ENCODE data around the gene HPSE2. TPM values are rescaled to one million over a fixed set of nuclear protein-coding genes. Genes with fewer than 3 reads are reported as not detected.

Gene HPSE2
- polyA plus RNA-seq, 1 of the 3 experiments (the other 2 are of a cell fraction), result not detected

- Histone ChIP-seq H3K9me2 (no peaks in the 10 kb centered on the region), H4K20me1 (ENCODE audit: insufficient read depth) (no peaks in the 10 kb centered on the region), H3K4me2 (no peak overlapping the region), H3K4me3 (ENCODE audit: low read depth in 2 of 2, low read length in 1 of 2) (no peak overlapping the region), H3K9me3 (no peaks in the 10 kb centered on the region), H3K36me3 (replicated peaks in 1 of 2; ENCODE audit: control insufficient read depth in 1 of 2, insufficient read depth in 2 of 2, low read length in 1 of 2) (no peaks in the 10 kb centered on the region), H3K9ac (no peak overlapping the region), H3K27me3 (ENCODE audit: insufficient read depth) (no peaks in the 10 kb centered on the region), H2AFZ (ENCODE audit: low read depth) (no peak overlapping the region), H3F3A (replicated peaks; ENCODE audit: insufficient read depth) (no peaks in the 10 kb centered on the region), H3K4me1 (ENCODE audit: control insufficient read depth in 1 of 2, insufficient read depth in 2 of 2, low read depth in 1 of 2, low read length in 1 of 2) (no peaks in the 10 kb centered on the region), H3K27ac (ENCODE audit: low read depth in 2 of 2, low read length in 1 of 2) (no peak overlapping the region), H3K79me2 (ENCODE audit: insufficient read depth) (no peaks in the 10 kb centered on the region)
- CTCF ChIA-PET, result no interaction called here
- no peak for DNase-seq
- no peak for TF ChIP-seq ELF1 (IDR thresholded peaks at IDR 0.05)
- TF ChIP-seq, protein P1, sequence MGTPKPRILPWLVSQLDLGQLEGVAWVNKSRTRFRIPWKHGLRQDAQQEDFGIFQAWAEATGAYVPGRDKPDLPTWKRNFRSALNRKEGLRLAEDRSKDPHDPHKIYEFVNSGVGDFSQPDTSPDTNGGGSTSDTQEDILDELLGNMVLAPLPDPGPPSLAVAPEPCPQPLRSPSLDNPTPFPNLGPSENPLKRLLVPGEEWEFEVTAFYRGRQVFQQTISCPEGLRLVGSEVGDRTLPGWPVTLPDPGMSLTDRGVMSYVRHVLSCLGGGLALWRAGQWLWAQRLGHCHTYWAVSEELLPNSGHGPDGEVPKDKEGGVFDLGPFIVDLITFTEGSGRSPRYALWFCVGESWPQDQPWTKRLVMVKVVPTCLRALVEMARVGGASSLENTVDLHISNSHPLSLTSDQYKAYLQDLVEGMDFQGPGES (IDR thresholded peaks at IDR 0.05; ENCODE audit: low read depth, low read length), result no peak
- TF ChIP-seq FOXJ3 (CRISPR knock-in tag; IDR thresholded peaks at IDR 0.05), result no peak
- no peak for TF ChIP-seq RAD21 (IDR thresholded peaks at IDR 0.05; ENCODE audit: low read length)
- TF ChIP-seq CHD2 (IDR thresholded peaks at IDR 0.05; ENCODE audit: low read length, partially characterized antibody), result no peak
- WGBS (ENCODE audit: low lambda C conversion rate), result 30% methylated on average over 1 of the region's 1 CpG
- POLR2A ChIA-PET, result no interaction called here
Measured at GRCh38 chr10:98925651-98926050, 310.0 kb downstream of the HPSE2 start.

GRCh38 chr10:98924526-98924925, 311.1 kb downstream of the HPSE2 start:
- POLR2A ChIA-PET, result no interaction called here
- no peaks in the 10 kb centered on the region for H3F3A ChIP-seq (replicated peaks; ENCODE audit: insufficient read depth)
- 40% methylated on average over 1 of the region's 1 CpG for WGBS (ENCODE audit: low lambda C conversion rate)
- no peaks in the 10 kb centered on the region for H4K20me1 ChIP-seq (ENCODE audit: insufficient read depth)
- H3K9me2 ChIP-seq, result no peaks in the 10 kb centered on the region
- H3K4me3 ChIP-seq (ENCODE audit: low read depth in 2 of 2, low read length in 1 of 2), result no peak overlapping the region
- no peak overlapping the region for H2AFZ ChIP-seq (ENCODE audit: low read depth)
- H3K79me2 ChIP-seq (ENCODE audit: insufficient read depth), result no peaks in the 10 kb centered on the region
- TF ChIP-seq NFIC (IDR thresholded peaks at IDR 0.05; ENCODE audit: borderline replicate concordance) (no peak), RCOR1 (IDR thresholded peaks at IDR 0.05; ENCODE audit: low read length) (no peak)
- TF ChIP-seq, protein P1 (IDR thresholded peaks at IDR 0.05; ENCODE audit: low read depth, low read length), result no peak
- no peak overlapping the region for H3K9ac ChIP-seq
- no peak overlapping the region for H3K4me2 ChIP-seq
- no peaks in the 10 kb centered on the region for H3K27me3 ChIP-seq (ENCODE audit: insufficient read depth)
- H3K36me3 ChIP-seq (replicated peaks in 1 of 2; ENCODE audit: control insufficient read depth in 1 of 2, insufficient read depth in 2 of 2, low read length in 1 of 2), result no peaks in the 10 kb centered on the region
- CTCF ChIA-PET, result no interaction called here
- no peak for DNase-seq
- no peak overlapping the region for H3K27ac ChIP-seq (ENCODE audit: low read depth in 2 of 2, low read length in 1 of 2)
- H3K4me1 ChIP-seq (ENCODE audit: control insufficient read depth in 1 of 2, insufficient read depth in 2 of 2, low read depth in 1 of 2, low read length in 1 of 2), result no peaks in the 10 kb centered on the region
- no peaks in the 10 kb centered on the region for H3K9me3 ChIP-seq

GRCh38 chr10:98921316-98921715, 314.3 kb downstream of the HPSE2 start:
- no peak overlapping the region for H3K4me2 ChIP-seq
- no peak overlapping the region for H3K9ac ChIP-seq
- no peaks in the 10 kb centered on the region for H3K9me3 ChIP-seq
- no peaks in the 10 kb centered on the region; a peak in 1 of 4 replicates for H3K4me1 ChIP-seq (ENCODE audit: control insufficient read depth in 1 of 2, insufficient read depth in 2 of 2, low read depth in 1 of 2, low read length in 1 of 2)
- no peaks in the 10 kb centered on the region for H3F3A ChIP-seq (replicated peaks; ENCODE audit: insufficient read depth)
- DNase-seq, result no peak
- TF ChIP-seq, protein P2, sequence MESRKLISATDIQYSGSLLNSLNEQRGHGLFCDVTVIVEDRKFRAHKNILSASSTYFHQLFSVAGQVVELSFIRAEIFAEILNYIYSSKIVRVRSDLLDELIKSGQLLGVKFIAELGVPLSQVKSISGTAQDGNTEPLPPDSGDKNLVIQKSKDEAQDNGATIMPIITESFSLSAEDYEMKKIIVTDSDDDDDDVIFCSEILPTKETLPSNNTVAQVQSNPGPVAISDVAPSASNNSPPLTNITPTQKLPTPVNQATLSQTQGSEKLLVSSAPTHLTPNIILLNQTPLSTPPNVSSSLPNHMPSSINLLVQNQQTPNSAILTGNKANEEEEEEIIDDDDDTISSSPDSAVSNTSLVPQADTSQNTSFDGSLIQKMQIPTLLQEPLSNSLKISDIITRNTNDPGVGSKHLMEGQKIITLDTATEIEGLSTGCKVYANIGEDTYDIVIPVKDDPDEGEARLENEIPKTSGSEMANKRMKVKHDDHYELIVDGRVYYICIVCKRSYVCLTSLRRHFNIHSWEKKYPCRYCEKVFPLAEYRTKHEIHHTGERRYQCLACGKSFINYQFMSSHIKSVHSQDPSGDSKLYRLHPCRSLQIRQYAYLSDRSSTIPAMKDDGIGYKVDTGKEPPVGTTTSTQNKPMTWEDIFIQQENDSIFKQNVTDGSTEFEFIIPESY (IDR thresholded peaks at IDR 0.05; ENCODE audit: borderline replicate concordance, low read depth), result no peak
- no peak for TF ChIP-seq MAX (IDR thresholded peaks at IDR 0.05; ENCODE audit: low read depth)
- no peak for TF ChIP-seq USF2 (IDR thresholded peaks at IDR 0.05; ENCODE audit: borderline replicate concordance, low read depth, low read length)
- no peak overlapping the region for H2AFZ ChIP-seq (ENCODE audit: low read depth)
- H3K4me3 ChIP-seq (ENCODE audit: low read depth in 2 of 2, low read length in 1 of 2), result no peak overlapping the region
- 12% methylated on average over 2 of the region's 2 CpGs for WGBS (ENCODE audit: low lambda C conversion rate)
- no peaks in the 10 kb centered on the region for H3K9me2 ChIP-seq
- H3K79me2 ChIP-seq (ENCODE audit: insufficient read depth), result no peaks in the 10 kb centered on the region
- no peak overlapping the region for H3K27ac ChIP-seq (ENCODE audit: low read depth in 2 of 2, low read length in 1 of 2)
- no peaks in the 10 kb centered on the region for H3K27me3 ChIP-seq (ENCODE audit: insufficient read depth)
- ChIA-PET CTCF (interaction anchor here (0.6 kb wide), 1 partner anchor 35 kb away, joined by 3 read pairs; no protein-coding TSS in a partner anchor), POLR2A (no interaction called here)
- H4K20me1 ChIP-seq (ENCODE audit: insufficient read depth), result no peaks in the 10 kb centered on the region
- H3K36me3 ChIP-seq (replicated peaks in 1 of 2; ENCODE audit: control insufficient read depth in 1 of 2, insufficient read depth in 2 of 2, low read length in 1 of 2), result no peaks in the 10 kb centered on the region

Measured in SK-N-SH (cell line).